OCI-LY7 (cell line): ENCODE results near the gene CNOT3. TPM values are rescaled to one million over a fixed set of nuclear protein-coding genes. Genes with fewer than 3 reads are reported as not detected.
"Not testable (repeated sequence)": the region's sequence is repeated elsewhere in the genome, so short reads cannot be mapped to it uniquely, and the experiment has no call there.

ENCODE experiments used
- BruUV-seq: library from RNA; stranded (reverse); fragments of 400-500 nt; replicated peaks from 2 replicates; lab custom pipeline; 2021; lab: Mats Ljungman, UMichigan
- CTCF ChIA-PET: fragments of 300-600 bp; sonication (Branson Sonifier 250); formaldehyde crosslinking; loops from one replicate; lab custom pipeline; 2022; ENCODE audit warnings: antibody characterized with exemption; ENCODE audit not compliant: unreplicated experiment; lab: Charles Lee
- POLR2A ChIA-PET: fragments of 300-600 bp; sonication (Branson Sonifier 250); formaldehyde crosslinking; loops from one replicate; lab custom pipeline; 2022; ENCODE audit warnings: antibody characterized with exemption; lab: Charles Lee
- DNase-seq: peaks from one replicate; pipeline ENCODE4 v3.0.0-alpha.2; 2015; ENCODE audit warnings: low spot score
- H2AFZ ChIP-seq: fragments of 200-600 bp; sonication (generic), shearing (Covaris generic); 2 replicates; pipeline ENCODE4 v1.6.1; 2014; ENCODE audit warnings: mild to moderate bottlenecking, antibody characterized with exemption, low read length, moderate library complexity
- H3K27ac ChIP-seq: fragments of 200-600 bp; sonication (generic); 2 replicates; pipeline ENCODE4 v1.5.1; 2014; ENCODE audit warnings: mixed run types, low read depth, mild to moderate bottlenecking, moderate library complexity, low read length, inconsistent platforms; ENCODE audit not compliant: poor library complexity, severe bottlenecking
- H3K36me3 ChIP-seq: fragments of 200-600 bp; sonication (generic); 2 replicates; pipeline ENCODE4 v1.6.1; 2014; ENCODE audit warnings: mild to moderate bottlenecking, antibody characterized with exemption, low read length, moderate library complexity, mixed read lengths; ENCODE audit not compliant: insufficient read depth
- H3K4me1 ChIP-seq: fragments of 200-600 bp; sonication (generic); 2 replicates; pipeline ENCODE4 v1.5.1; 2014; ENCODE audit warnings: mild to moderate bottlenecking, low read length; ENCODE audit not compliant: insufficient read depth, poor library complexity, severe bottlenecking
- H3K4me2 ChIP-seq: fragments of 200-600 bp; sonication (generic); 2 replicates; pipeline ENCODE4 v1.6.1; 2014; ENCODE audit warnings: mild to moderate bottlenecking, low read length
- H3K4me3 ChIP-seq: fragments of 200-600 bp; sonication (generic); 2 replicates; pipeline ENCODE4 v1.5.1; 2014; ENCODE audit warnings: mild to moderate bottlenecking, low read depth, low read length; ENCODE audit not compliant: poor library complexity, severe bottlenecking
- H3K79me2 ChIP-seq: fragments of 200-600 bp; sonication (generic); 2 replicates; pipeline ENCODE4 v1.6.1; 2016; ENCODE audit warnings: low read depth, mild to moderate bottlenecking, low read length, moderate library complexity, mixed read lengths; ENCODE audit not compliant: insufficient read depth
- H3K9me2 ChIP-seq: fragments of 200-600 bp; sonication (generic); 2 replicates; pipeline ENCODE4 v1.6.1; 2016; ENCODE audit warnings: mild to moderate bottlenecking, low read length, mixed read lengths; ENCODE audit not compliant: insufficient read depth
- H3K9me3 ChIP-seq: fragments of 200-600 bp; sonication (generic); 2 replicates; pipeline ENCODE4 v1.6.1; 2014; ENCODE audit warnings: mild to moderate bottlenecking, mixed run types, low read length, mixed read lengths
- H4K20me1 ChIP-seq: fragments of 200-600 bp; sonication (generic); 2 replicates; pipeline ENCODE4 v1.6.1; 2014; ENCODE audit warnings: mild to moderate bottlenecking, antibody characterized with exemption, low read length, moderate library complexity, mixed read lengths; ENCODE audit not compliant: insufficient read depth
- EZH2phosphoT487 ChIP-seq: fragments of 200-600 bp; sonication (generic); IDR thresholded peaks from 2 replicates; pipeline ENCODE4 v1.6.1; 2018; ENCODE audit warnings: low read depth, borderline replicate concordance, mild to moderate bottlenecking, mixed run types, antibody characterized with exemption, low read length, moderate library complexity, mixed read lengths
- intact Hi-C: fragments of 100-400 bp; cut with micrococcal nuclease; formaldehyde crosslinking; loops from one replicate; pipeline ENCODE4 v1.10.0; 2022; ENCODE audit not compliant: unreplicated experiment
- total RNA-seq, 2 experiments: library from RNA; depleted of rRNA in 1 of 2; stranded (reverse); fragments of >200 nt in 1 of 2; shearing (Covaris generic) in 1 of 2; gene quantifications; 2 replicates each; pipeline ENCODE4 v1.2.3, GENCODE V29; 2014 to 2022
- TF ChIP-seq, protein P1 (sequence below): fragments of 200-600 bp; sonication (generic); conservative IDR thresholded peaks from 2 replicates; pipeline ENCODE4 v1.5.1; 2014; ENCODE audit warnings: mild to moderate bottlenecking, antibody characterized with exemption, low read length, moderate library complexity, mixed read lengths

CNOT3 gene
- total RNA-seq, 2 experiments from 2014 or later = 18.4 to 54.8 TPM

DNA sequence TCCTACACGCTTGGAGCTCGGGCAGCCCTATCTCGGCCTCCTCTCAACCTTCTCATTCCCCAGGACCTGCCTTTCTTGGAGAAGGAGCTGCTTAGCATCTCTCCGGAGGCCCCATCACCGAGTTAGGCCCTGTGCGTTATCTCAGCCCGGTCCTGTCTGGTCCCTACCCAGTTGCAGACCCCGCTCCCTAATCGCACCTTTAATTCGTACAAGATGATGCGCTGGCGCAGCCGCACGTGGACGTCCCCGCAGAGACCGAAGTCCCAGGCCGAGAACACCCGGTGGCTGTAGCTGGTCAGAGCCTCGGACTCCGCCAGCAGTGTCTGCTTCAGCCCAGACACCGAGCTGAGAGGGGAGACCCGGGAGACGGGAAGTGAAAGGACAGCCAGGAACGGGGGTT lies 27.7 kb downstream of the CNOT3 start:
- H4K20me1 ChIP-seq = no peaks in the 10 kb centered on the region
- H3K79me2 ChIP-seq = no peaks in the 10 kb centered on the region
- BruUV-seq = no TSS peak
- H3K9me2 ChIP-seq = no peaks in the 10 kb centered on the region
- H3K4me3 ChIP-seq = no peak overlapping the region
- no peaks in the 10 kb centered on the region for H3K36me3 ChIP-seq
- H3K4me1 ChIP-seq = peaks cover 18% of the 10 kb centered on the region
- intact Hi-C loops = no loop called here
- H3K27ac ChIP-seq = no peak overlapping the region
- no peak overlapping the region for H3K4me2 ChIP-seq
- no peak for TF ChIP-seq EZH2phosphoT487
- TF ChIP-seq, protein P1, sequence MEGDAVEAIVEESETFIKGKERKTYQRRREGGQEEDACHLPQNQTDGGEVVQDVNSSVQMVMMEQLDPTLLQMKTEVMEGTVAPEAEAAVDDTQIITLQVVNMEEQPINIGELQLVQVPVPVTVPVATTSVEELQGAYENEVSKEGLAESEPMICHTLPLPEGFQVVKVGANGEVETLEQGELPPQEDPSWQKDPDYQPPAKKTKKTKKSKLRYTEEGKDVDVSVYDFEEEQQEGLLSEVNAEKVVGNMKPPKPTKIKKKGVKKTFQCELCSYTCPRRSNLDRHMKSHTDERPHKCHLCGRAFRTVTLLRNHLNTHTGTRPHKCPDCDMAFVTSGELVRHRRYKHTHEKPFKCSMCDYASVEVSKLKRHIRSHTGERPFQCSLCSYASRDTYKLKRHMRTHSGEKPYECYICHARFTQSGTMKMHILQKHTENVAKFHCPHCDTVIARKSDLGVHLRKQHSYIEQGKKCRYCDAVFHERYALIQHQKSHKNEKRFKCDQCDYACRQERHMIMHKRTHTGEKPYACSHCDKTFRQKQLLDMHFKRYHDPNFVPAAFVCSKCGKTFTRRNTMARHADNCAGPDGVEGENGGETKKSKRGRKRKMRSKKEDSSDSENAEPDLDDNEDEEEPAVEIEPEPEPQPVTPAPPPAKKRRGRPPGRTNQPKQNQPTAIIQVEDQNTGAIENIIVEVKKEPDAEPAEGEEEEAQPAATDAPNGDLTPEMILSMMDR = no peak
- ChIA-PET CTCF (no interaction called here), POLR2A (no interaction called here)
- no peak overlapping the region for H2AFZ ChIP-seq
- no peaks in the 10 kb centered on the region for H3K9me3 ChIP-seq
- no peak for DNase-seq

DNA sequence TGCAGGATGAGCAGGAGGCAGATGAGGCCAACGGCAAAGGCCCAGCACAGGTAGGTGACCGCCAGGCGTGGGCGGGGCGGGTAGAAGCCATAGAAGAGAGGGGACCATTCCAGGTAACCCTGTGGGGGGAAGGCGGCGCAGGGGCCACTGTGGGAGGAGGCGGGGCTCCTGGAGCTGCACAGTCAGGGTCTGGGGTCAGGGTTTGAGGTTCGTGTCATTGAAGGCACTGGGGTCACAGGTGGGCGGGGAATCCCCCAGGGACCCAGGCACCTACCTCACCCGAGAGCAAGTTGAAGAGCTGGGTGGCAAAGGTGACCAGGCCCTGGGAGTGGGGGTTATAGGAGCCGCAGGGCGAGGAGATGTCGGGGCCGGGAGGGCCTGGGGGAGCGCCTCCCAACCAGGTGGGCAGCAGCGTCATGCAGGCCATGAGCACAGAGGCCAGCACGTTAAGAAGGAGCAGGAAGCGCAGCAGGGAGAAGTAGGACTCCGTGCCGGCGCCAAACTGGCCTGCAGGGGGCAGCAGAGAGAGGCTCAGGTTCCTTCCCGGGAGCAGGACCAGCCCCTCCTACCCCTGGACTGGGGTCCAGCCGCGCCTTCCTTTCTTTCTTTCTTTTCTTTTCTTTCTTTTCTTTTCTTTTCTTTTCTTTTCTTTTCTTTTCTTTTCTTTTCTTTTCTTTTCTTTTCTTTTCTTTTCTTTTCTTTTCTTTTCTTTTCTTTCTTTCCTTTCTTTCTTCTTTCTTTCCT lies 30.8 kb downstream of the CNOT3 start:
- no peaks in the 10 kb centered on the region for H3K9me3 ChIP-seq
- H4K20me1 ChIP-seq = no peaks in the 10 kb centered on the region
- CTCF ChIA-PET = no interaction called here
- intact Hi-C loops = loop anchor here (1.0 kb wide), 1 partner anchor 63 kb away; no protein-coding TSS in a partner anchor
- H3K4me3 ChIP-seq = no peak overlapping the region
- no peak overlapping the region for H2AFZ ChIP-seq
- peak overlapping the region; percentile 57 for H3K4me2 ChIP-seq
- no peak for TF ChIP-seq EZH2phosphoT487
- TF ChIP-seq, protein P1 = peak; percentile 80
- peak; percentile 84 for DNase-seq
- no peaks in the 10 kb centered on the region for H3K79me2 ChIP-seq
- H3K27ac ChIP-seq = no peak overlapping the region
- POLR2A ChIA-PET = no interaction called here
- H3K9me2 ChIP-seq = no peaks in the 10 kb centered on the region
- no TSS peak for BruUV-seq
- peaks cover 10% of the 10 kb centered on the region for H3K4me1 ChIP-seq
- no peaks in the 10 kb centered on the region for H3K36me3 ChIP-seq

DNA sequence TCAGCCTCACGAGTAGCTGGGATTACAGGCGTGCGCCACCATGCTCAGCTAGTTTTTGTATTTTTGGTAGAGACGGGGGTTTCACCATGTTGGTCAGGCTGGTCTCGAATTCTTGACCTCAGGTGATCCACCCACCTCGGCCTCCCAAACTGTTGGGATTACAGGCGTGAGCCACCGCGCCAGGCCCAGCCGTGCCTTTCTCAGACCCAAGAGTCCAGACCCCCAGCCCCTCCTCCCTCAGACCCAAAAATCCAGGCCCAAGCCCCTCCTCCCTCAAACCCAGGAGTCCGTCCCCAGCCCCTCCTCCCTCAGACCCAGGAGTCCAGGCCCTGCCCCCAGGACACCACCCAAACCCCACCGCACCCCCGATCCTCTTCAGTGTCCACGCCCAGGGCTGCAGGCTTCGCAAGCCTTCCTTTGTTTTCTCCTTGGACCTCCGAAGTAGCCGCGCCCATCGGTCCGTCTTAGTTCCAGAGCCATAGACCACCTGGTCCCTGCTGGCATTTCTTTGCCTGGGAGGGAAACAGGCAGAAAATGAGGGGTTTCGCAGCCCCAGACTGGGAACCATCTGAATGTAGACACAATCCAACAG lies 31.7 kb downstream of the CNOT3 start:
- no peak overlapping the region for H3K4me3 ChIP-seq
- intact Hi-C loops = no loop called here
- H3K9me2 ChIP-seq = no peaks in the 10 kb centered on the region
- no peaks in the 10 kb centered on the region for H3K79me2 ChIP-seq
- TF ChIP-seq, protein P1 = no peak
- no peak for TF ChIP-seq EZH2phosphoT487
- no peak overlapping the region for H3K4me2 ChIP-seq
- no peaks in the 10 kb centered on the region for H3K9me3 ChIP-seq
- peaks cover 14% of the 10 kb centered on the region for H3K4me1 ChIP-seq
- no peak overlapping the region for H3K27ac ChIP-seq
- no peaks in the 10 kb centered on the region for H4K20me1 ChIP-seq
- H3K36me3 ChIP-seq = no peaks in the 10 kb centered on the region
- ChIA-PET CTCF (interaction anchor here (0.6 kb wide), 1 partner anchor 276 kb away, joined by 3 read pairs; no protein-coding TSS in a partner anchor), POLR2A (interaction anchor here (0.7 kb wide), 1 partner anchor 1029 kb away, joined by 5 read pairs; no protein-coding TSS in a partner anchor)
- H2AFZ ChIP-seq = no peak overlapping the region
- no peak for DNase-seq
- no TSS peak for BruUV-seq

DNA sequence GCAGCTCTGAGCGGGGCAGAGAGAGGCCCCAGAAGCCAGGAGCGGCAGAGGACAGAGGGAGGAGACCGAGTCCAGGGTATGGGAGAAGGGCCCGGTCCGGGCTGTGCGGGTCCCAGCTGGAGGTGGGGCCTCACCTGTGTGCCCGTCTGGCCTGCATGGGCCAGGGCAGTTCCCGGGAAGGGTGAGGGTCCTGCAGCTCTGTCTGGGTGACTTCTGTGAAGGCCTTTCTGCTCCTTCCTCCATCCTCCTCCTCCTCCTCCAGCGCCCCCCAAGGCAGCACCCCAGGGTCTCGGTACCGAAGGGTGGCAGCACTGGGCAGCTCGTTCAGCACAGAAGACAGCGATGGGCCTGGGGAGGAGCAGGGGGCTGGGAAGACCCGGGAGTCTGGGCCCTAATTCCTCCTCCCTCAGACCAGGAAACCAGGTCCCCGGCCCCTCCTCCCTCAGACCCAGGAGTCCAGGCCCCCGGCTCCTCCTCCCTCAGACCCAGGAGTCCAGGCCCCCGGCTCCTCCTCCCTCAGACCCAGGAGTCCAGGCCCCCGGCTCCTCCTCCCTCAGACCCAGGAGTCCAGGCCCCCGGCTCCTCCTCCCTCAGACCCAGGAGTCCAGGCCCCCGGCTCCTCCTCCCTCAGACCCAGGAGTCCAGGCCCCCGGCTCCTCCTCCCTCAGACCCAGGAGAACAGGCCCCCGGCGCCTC lies 34.3 kb downstream of the CNOT3 start:
- intact Hi-C loops, H3K27ac ChIP-seq, H4K20me1 ChIP-seq, H2AFZ ChIP-seq, H3K79me2 ChIP-seq, DNase-seq, POLR2A ChIA-PET, H3K4me3 ChIP-seq, BruUV-seq, H3K9me2 ChIP-seq, H3K36me3 ChIP-seq, H3K4me2 ChIP-seq, H3K9me3 ChIP-seq: not testable (repeated sequence)
- CTCF ChIA-PET = interaction anchor here (0.7 kb wide), 1 partner anchor 35 kb away, joined by 3 read pairs; no protein-coding TSS in a partner anchor
- H3K4me1 ChIP-seq = peaks cover 14% of the 10 kb centered on the region
